ENCODE results near the gene CITED4.

- no peak for TF ChIP-seq TAF1 (IDR thresholded peaks at IDR 0.05; ENCODE audit: low read depth)
- TF ChIP-seq TEAD4 (IDR thresholded peaks at IDR 0.05) = no peak
- no peak for TF ChIP-seq CREB1 (IDR thresholded peaks at IDR 0.05; ENCODE audit: low read depth)
- TF ChIP-seq EP300 (IDR thresholded peaks at IDR 0.05; ENCODE audit: borderline replicate concordance) = no peak
- TF ChIP-seq REST (IDR thresholded peaks at IDR 0.05; ENCODE audit: low read depth) = no peak
- no peak for TF ChIP-seq FOXM1 (IDR thresholded peaks at IDR 0.05; ENCODE audit: borderline replicate concordance, low read depth)
- TF ChIP-seq CEBPB (IDR thresholded peaks at IDR 0.05) = no peak
- TF ChIP-seq YY1 (IDR thresholded peaks at IDR 0.05; ENCODE audit: low read depth) = no peak
These were observed 11.8 kb upstream of the CITED4 start for GRCh38 chr1:40873863-40874472.

Data from Ishikawa (cell line).